HG03025 (cell line): Measurements from ENCODE around the gene PRORP.
"Not testable (repeated sequence)": the region's sequence is repeated elsewhere in the genome, so short reads cannot be mapped to it uniquely, and the experiment has no call there.

Source experiments
- ATAC-seq: cut with Tn5 transposase; IDR thresholded peaks from one replicate; pipeline ENCODE4 v1.9.1; 2021; ENCODE audit warnings: mild to moderate bottlenecking, moderate library complexity; ENCODE audit not compliant: unreplicated experiment, low FRiP score

The PRORP gene

GRCh38 chr14:35121887-35122695, at the start of gene PRORP, which contains the start of gene PPP2R3C:
Gene PRORP (plus strand): TSS chr14:35122552. CDS start chr14:35123246, 694 bp downstream.
Gene PPP2R3C (minus strand): TSS chr14:35121990. CDS start chr14:35121959, 31 bp downstream.
- ATAC-seq, result peak; percentile 83

DNA sequence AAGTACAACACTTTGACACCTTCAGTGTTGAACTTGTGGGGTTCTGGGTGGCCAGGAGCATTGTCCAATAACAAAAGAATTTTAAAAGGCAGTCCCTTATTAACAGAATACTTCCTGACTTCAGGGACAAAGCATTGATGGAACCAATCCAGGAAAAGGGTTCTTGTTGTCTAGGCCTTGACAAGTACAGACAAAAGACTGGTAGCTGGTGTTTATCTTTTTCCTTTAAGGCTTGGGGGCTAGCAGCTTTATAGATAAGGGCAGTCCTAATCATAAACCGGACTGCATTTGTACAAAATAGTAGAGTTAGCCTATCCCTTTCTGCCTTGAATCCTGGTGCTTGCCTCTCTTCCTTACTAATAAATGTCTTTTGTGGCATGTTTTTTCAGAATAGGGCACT, 48.9 kb upstream of the PRORP start:
- ATAC-seq, result no peak

GRCh38 chr14:35078082-35078481, 44.3 kb upstream of the PRORP start:
- ATAC-seq, result no peak

- ATAC-seq, result no peak
These were observed 42.6 kb upstream of the PRORP start for GRCh38 chr14:35079742-35080141.

DNA sequence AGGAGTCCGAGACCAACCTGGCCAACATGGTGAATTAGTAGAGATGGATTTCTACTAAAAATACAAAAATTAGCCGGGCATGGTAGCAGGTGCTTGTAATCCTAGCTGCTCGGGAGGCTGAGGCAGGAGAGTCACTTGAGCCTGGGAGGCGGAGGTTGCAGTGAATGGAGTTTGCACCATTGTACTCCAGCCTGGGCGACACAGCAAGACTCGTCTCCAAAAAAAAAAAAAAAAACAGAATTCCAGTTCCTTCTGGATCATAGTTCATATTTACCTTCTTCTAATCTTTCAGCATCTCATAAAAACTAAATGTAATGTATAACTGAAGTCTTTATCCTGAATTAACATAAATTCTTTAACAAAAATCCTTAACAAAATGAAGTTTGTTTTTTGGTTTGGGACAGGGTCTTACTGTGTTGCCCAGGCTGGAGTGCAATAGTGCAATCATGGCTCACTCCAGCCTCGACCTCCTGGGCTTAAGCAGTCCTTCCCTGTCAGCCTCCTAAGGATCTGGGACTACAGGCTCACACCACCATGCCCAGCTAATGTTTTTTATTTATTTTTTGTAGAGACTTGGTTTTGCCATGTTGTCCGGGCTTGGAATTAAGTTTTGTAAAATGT, 38.7 kb upstream of the PRORP start:
- no peak for ATAC-seq

GRCh38 chr14:35085441-35085840, 36.9 kb upstream of the PRORP start:
- ATAC-seq, result no peak

DNA sequence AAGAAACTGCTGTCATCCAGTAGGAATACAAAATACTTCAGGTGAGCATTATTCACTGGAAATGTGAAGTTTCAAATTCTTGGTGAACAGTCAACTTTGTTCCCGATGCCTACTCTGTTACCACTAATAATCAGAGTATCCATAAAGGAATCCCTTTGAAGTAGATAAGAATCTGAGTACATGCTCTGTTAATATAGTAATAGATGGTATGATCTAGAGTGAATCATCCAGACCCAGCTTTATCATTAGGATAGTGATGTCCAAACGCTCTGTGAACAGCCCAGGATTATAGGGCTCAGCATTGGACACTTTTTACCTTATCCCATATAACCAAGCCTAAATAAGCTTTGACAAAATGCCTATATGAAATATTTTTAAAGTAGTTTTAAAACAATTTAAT, 33.8 kb upstream of the PRORP start:
- ATAC-seq, result no peak

- not testable (repeated sequence) for ATAC-seq
These were observed 27.7 kb upstream of the PRORP start for GRCh38 chr14:35094645-35095044.

DNA sequence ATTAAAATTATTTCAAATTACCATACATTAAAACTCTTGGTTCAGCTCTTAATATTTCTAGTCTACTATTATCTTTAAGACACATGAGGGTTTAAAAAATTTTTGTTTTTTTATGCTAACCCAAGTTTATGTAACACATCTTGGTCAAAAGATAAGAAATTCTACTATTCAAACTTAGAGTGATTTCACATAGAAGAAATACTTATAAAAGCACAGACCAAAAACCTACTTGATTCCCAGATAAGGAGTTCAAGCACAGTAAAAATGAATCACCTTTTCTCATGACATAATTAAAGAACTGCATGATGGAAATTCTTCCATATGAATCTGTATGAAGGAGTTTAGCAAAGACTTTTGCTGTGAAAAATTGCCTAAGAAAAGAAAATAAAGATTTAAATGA, 14.5 kb upstream of the PRORP start:
- ATAC-seq, result no peak

- ATAC-seq, result no peak
These were observed 9.7 kb upstream of the PRORP start for GRCh38 chr14:35112641-35113040.

DNA sequence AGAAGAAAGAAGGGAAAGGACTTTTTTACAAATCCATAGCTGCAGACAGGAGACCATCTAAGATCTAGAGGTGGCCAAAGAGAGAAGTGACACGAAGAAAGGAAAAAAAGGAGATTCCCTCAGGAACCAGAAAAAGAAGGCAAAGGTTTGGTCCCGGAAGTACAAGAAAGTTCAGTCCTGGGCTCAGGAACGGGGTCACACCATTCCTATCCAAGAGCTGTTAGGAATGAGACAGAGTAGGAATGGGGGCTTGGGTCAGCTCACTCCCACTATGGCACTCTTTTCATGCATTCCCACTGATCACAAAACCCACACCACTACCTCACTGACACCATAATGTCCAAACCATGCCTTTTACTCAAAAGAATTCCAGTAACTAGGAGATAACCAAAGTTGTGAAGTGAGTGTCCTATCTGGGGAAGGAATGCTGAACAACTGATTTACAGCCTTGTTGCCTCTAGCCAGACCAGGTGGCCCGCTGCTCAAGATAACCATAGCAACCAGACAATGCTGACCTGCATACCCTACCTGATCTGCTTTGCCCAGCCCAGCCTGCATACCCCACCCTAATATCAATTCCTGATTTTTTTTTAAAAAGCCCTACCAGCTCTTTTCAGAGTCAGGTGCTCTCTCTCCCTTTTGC, 8.9 kb upstream of the PRORP start:
- ATAC-seq, result no peak

DNA sequence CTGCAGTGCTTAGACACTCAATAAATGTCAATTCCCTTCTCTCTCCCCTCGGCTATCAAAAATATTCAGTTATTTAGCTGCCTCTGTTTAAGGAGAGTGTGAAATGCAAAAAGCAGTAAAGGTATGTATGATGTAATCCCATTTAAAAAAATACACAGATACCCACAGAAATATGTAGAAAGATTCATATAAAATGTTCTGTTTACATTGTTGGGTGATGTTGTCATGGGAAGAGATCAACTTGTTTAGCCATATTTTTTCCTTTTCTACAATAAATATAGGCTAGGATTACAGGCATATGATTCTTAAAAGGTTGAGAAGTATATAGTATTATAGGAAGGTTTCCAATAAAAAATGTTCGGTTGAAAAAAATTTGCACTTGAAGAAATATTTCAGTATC, 8.3 kb upstream of the PRORP start:
- no peak for ATAC-seq

- no peak for ATAC-seq
These were observed 6.1 kb upstream of the PRORP start for GRCh38 chr14:35116242-35116641.

- ATAC-seq, result no peak
These were observed 5.2 kb upstream of the PRORP start for GRCh38 chr14:35117112-35117511.

DNA sequence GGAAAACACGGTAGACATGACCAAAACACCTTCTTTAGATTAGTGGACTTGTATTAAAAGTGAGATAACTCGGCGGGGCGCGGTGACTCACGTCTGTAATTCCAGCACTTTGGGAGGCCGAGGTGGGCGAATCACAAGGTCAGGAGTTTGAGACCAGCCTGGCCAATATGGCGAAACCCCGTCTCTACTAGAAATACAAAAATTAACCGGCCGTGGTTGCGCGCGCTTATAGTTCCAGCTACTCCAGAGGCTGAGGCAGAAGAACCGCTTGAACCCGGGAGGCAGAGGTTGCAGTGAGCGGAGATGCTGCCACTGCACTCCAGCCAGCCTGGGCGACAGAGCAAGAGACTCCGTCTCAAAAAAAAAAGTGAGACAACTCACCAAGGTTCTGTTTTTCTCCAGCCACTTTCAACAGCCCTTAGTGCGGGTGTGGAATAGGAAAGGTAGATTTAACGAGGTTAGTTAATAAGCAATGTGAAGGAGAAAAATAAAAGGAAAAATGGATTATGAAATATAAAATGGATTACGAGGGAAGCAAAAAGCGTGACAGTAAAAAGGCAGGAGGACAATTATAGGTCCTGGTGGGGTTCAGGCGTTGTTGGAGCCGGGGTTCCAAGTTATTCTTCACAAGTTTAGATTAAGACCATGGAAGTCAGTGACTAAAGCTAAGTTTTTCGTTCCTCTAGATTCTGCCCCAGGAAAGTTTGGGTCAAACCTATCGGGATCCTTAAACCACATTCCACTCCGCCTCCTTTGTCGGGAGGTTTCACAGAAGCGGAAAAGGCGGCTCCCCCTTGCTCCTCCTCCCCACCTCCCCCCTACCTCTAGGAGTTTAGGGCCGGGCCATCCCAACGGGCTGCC, 1.1 kb upstream of the PRORP start:
- no peak for ATAC-seq

GRCh38 chr14:35122696-35123387, 490 bp downstream of the PRORP start:
- ATAC-seq, result peak; percentile 2

DNA sequence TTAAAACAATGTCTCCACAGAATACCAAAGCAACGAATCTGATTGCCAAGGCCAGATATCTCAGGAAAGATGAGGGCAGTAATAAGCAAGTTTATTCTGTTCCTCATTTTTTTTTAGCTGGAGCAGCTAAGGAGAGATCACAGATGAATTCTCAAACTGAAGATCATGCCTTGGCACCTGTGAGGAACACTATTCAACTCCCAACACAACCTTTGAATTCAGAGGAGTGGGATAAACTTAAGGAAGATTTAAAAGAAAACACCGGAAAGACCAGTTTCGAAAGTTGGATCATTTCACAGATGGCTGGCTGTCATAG, 994 bp downstream of the PRORP start:
- no peak for ATAC-seq

- no peak for ATAC-seq
These were observed 1.8 kb downstream of the PRORP start for GRCh38 chr14:35124127-35124526.

DNA sequence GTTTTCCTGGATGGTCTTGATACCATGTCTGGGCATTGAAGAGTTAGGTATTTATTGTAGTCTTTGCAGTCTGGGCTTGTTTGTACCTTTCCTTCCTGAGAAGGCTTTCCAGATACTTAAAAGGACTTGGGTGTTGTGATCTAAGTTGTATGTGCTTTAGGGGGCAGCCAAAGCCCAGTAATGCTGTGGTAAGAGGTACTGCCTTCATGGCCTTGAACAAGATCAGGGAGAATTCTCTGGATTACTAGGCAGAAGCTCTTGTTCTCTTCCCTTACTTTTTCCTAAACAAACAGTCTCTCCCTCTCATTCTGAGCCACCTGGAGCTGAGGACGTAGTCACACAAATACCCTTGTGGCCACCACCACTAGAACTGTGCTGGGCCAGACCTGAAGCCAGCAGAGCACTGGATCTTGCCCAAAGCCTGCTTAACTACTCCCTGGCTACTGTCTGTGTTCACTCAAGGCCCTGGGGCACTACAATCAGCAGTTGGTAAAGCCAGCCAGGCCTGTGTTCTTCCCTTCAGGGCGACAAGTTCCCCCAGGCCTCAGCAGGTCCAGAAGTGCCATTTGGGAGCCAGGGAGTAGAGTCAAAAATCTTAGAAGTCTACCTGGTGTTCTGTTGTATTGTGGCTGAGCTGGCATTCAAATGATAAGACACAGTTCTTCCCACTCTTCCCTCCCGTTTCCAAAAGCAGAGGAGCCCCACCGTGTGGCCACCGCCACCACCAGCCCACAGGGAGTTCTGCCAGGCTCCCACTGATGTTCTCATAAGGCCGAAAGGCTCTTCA, 11.4 kb downstream of the PRORP start:
- no peak for ATAC-seq
